Peyer's patch (tissue), 4 donors: ENCODE data around the gene GPD2. TPM values are rescaled to one million over a fixed set of nuclear protein-coding genes. Genes with fewer than 3 reads are reported as not detected.

Source experiments
- DNase-seq, 3 donors: peaks; one replicate each; pipeline ENCODE4 v3.0.0-alpha.2; 2017 to 2019
- H3K27ac ChIP-seq, 4 donors: fragments of 200-600 bp; sonication (generic); one replicate each; pipeline ENCODE4 v1.5.1; 2016 to 2019
- H3K27me3 ChIP-seq, 2 donors: fragments of 200-600 bp; sonication (generic); one replicate each; pipeline ENCODE4 v1.5.1; 2019
- H3K36me3 ChIP-seq, 3 donors: fragments of 200-600 bp; sonication (generic); one replicate each; pipeline ENCODE4 v1.5.1; 2016 to 2019
- H3K4me1 ChIP-seq, 4 donors: fragments of 200-600 bp; sonication (generic); one replicate each; pipeline ENCODE4 v1.5.1; 2016 to 2019
- H3K4me3 ChIP-seq, 4 donors: fragments of 200-600 bp; sonication (generic); 1 replicate in 3 of 4; 2 replicates in 1 of 4; pipeline ENCODE4 v1.5.1; 2016 to 2019; ENCODE audit warnings: mild to moderate bottlenecking in 1 of 4
- H3K9me3 ChIP-seq, 4 donors: fragments of 200-600 bp; sonication (generic); one replicate each; pipeline ENCODE4 v1.5.1; 2016 to 2019; ENCODE audit warnings: mild to moderate bottlenecking in 1 of 4
- CTCF ChIP-seq, 6 experiments: fragments of 450-650 bp in 4 of 6; fragments of 200-600 bp in 2 of 6; sonication (generic) in 1 of 6; IDR thresholded peaks; one replicate each; pipeline ENCODE4 v1.5.1; 2017 to 2019; ENCODE audit warnings: antibody characterized with exemption in 6 of 6, mild to moderate bottlenecking in 3 of 6, moderate library complexity in 1 of 6
- POLR2A ChIP-seq, 2 donors: fragments of 450-650 bp; IDR thresholded peaks; one replicate each; pipeline ENCODE4 v1.5.1; 2017; ENCODE audit warnings: antibody characterized with exemption in 2 of 2, mild to moderate bottlenecking in 2 of 2, moderate library complexity in 2 of 2
- total RNA-seq, 4 donors: library from RNA; depleted of rRNA; stranded (reverse); fragments of >200 nt; gene quantifications; one replicate each; pipeline ENCODE4 v1.1.0, GENCODE V29; 2016

The GPD2 gene
- total RNA-seq, 4 donors from 2014 or later = 50.3 to 125 (median 83.4) TPM

GRCh38 chr2:156590085-156590739 is 154.0 kb downstream of the GPD2 start:
- H3K9me3 ChIP-seq = no peaks in the 10 kb centered on the region
- no peak for TF ChIP-seq POLR2A (IDR thresholded peaks at IDR 0.05)
- no peak for TF ChIP-seq CTCF (IDR thresholded peaks at IDR 0.05)
- no peaks in the 10 kb centered on the region for H3K4me1 ChIP-seq
- H3K4me3 ChIP-seq = no peak overlapping the region
- H3K27ac ChIP-seq = no peak overlapping the region
- no peaks in the 10 kb centered on the region for H3K27me3 ChIP-seq
- H3K36me3 ChIP-seq = no peaks in the 10 kb centered on the region
- DNase-seq = no peak

- H3K27me3 ChIP-seq = no peaks in the 10 kb centered on the region
- H3K9me3 ChIP-seq = no peaks in the 10 kb centered on the region
- no peaks in the 10 kb centered on the region for H3K4me1 ChIP-seq
- DNase-seq = no peak
- no peak overlapping the region for H3K4me3 ChIP-seq
- no peak for TF ChIP-seq CTCF (IDR thresholded peaks at IDR 0.05)
- TF ChIP-seq POLR2A (IDR thresholded peaks at IDR 0.05) = no peak
- H3K27ac ChIP-seq = no peak overlapping the region
- no peaks in the 10 kb centered on the region for H3K36me3 ChIP-seq
Measured at GRCh38 chr2:156592809-156593593, 156.8 kb downstream of the GPD2 start.

GRCh38 chr2:156593594-156593921 is 157.4 kb downstream of the GPD2 start:
- TF ChIP-seq POLR2A (IDR thresholded peaks at IDR 0.05) (no peak), CTCF (IDR thresholded peaks at IDR 0.05) (no peak)
- H3K36me3 ChIP-seq = no peaks in the 10 kb centered on the region

GRCh38 chr2:156598563-156598962 is 162.4 kb downstream of the GPD2 start:
- no peak for DNase-seq
- Histone ChIP-seq H3K9me3 (no peaks in the 10 kb centered on the region), H3K27ac (no peak overlapping the region), H3K36me3 (no peaks in the 10 kb centered on the region), H3K4me1 (no peaks in the 10 kb centered on the region), H3K27me3 (no peaks in the 10 kb centered on the region), H3K4me3 (no peak overlapping the region)
- TF ChIP-seq POLR2A (IDR thresholded peaks at IDR 0.05) (no peak), CTCF (IDR thresholded peaks at IDR 0.05) (no peak)

More at GRCh38 chr2:156593594-156593921, 157.4 kb downstream of the GPD2 start:
- no peaks in the 10 kb centered on the region for H3K4me1 ChIP-seq
- no peaks in the 10 kb centered on the region for H3K27me3 ChIP-seq
- no peak overlapping the region for H3K4me3 ChIP-seq
- no peak for DNase-seq
- no peaks in the 10 kb centered on the region for H3K9me3 ChIP-seq
- H3K27ac ChIP-seq = no peak overlapping the region

- no peaks in the 10 kb centered on the region for H3K4me1 ChIP-seq
- H3K27me3 ChIP-seq = no peaks in the 10 kb centered on the region
- TF ChIP-seq POLR2A (IDR thresholded peaks at IDR 0.05) (no peak), CTCF (IDR thresholded peaks at IDR 0.05) (no peak)
- H3K4me3 ChIP-seq = no peak overlapping the region
- H3K27ac ChIP-seq = no peak overlapping the region
- no peak for DNase-seq
- no peaks in the 10 kb centered on the region for H3K36me3 ChIP-seq
- no peaks in the 10 kb centered on the region for H3K9me3 ChIP-seq
Measured at GRCh38 chr2:156600196-156600595, 164.0 kb downstream of the GPD2 start.
